Stimulated activated CD8-positive, alpha-beta memory T cell treated with anti-CD3 and anti-CD28 coated beads, Interleukin-15, amount 100 ng/mL, for 24 hours (primary cell): ENCODE measurements around the gene TGFBR2.
A peak's percentile ranks its signal among the peaks of the same experiment; 100 is the strongest.

Source experiments
- DNase-seq: peaks from one replicate; pipeline ENCODE4 v3.0.0-alpha.2; 2020; ENCODE audit warnings: low read depth

Gene TGFBR2

DNA sequence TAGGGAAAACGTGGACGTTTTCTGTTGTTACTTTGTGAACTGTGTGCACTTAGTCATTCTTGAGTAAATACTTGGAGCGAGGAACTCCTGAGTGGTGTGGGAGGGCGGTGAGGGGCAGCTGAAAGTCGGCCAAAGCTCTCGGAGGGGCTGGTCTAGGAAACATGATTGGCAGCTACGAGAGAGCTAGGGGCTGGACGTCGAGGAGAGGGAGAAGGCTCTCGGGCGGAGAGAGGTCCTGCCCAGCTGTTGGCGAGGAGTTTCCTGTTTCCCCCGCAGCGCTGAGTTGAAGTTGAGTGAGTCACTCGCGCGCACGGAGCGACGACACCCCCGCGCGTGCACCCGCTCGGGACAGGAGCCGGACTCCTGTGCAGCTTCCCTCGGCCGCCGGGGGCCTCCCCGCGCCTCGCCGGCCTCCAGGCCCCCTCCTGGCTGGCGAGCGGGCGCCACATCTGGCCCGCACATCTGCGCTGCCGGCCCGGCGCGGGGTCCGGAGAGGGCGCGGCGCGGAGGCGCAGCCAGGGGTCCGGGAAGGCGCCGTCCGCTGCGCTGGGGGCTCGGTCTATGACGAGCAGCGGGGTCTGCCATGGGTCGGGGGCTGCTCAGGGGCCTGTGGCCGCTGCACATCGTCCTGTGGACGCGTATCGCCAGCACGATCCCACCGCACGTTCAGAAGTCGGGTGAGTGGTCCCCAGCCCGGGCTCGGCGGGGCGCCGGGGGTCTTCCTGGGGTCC lies at the start of gene TGFBR2:
Gene TGFBR2 (plus strand): TSS at position 301 of the 731 bp plus-strand sequence. CDS start 283 bp downstream, at position 584.
- peak; percentile 60 for DNase-seq

- DNase-seq = no peak
Measured at GRCh38 chr3:30557746-30558303, 48.6 kb upstream of the TGFBR2 start.

- no peak for DNase-seq
Measured at GRCh38 chr3:30563956-30564355, 42.4 kb upstream of the TGFBR2 start.

DNA sequence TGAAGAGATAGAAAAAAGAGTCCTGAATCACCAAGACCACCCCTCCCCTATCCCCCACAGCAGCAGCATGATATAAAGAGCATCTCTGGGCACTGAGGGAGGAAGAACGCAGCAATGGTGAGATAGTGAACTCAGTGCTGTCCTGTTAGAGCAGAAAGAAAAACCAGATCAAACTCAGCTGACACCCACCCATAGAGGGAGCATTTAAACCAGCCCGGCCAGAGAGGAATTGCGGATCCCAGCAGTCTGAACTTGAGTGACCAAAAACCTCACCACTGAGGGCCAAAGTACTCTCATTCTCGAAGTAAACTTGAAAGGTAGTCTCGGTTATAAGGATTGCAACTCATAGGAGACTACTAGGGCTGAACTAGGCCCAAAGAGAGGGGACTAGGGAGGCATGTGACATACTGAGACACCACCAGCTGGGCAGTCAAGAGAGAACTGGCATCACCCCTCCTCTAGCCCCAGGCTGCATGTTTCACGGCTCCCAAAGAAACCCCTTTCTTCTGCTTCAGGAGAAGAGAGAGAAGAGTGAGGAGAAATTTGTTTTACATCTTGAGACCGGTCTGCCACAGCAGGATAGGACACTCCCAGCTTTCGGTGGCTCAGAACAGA lies 39.2 kb upstream of the TGFBR2 start:
- DNase-seq = no peak

DNA sequence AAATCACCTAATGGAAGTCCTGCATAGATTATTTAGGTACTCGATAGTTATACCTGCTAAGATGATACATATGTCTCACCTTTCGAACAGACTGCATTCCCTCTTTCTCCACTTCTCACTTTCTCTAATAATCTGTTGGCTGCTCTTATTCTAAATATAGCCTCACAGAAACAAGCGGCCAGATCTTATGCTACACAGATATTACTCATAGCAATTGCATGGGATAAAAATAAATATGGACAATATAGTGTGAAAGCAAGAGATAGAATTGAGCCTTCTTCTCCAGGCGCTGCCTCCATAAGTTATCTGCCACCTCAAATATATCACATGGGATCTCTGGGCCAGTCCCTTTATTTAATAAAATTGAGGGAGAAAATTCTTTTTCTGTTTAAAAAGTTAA lies 29.5 kb upstream of the TGFBR2 start:
- DNase-seq = no peak

DNA sequence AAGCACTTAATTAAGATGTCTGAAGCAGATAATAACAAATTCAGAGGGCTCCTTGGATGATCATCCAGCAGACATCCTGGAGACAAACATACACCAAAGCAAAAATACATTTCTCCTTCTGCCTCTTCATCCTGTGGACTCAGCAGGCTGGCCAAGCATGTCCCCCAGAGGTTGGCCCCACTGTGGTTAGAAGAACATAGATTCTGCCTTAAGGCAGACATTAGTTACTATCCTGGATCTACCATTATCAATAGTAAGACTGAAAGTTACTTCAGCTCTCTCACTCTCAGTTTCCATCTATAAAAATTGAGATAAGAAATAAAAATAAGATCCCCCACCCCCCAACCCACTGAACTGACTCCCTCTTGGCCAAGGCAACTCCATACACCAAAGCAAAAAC lies 28.6 kb upstream of the TGFBR2 start:
- DNase-seq = no peak

DNA sequence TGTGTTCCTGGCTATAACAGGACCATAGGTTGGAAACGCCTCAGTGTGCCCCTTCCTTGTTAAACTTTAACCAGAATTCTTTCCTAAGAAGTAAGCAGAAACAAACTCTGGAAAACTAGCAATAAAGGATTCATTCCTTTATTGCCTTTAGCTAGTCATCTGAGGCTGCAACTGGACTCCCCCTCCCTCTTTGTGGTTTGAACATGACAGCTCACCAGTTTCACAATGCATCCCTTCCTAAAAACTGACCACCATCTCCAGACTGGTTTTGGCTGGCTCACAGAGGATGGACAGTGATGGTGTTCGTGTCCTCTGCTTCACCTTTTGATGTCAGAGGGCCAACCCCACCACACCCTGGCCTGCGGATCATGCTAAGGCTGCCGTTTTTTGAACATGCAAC lies 27.9 kb upstream of the TGFBR2 start:
- DNase-seq = no peak

GRCh38 chr3:30578986-30579579 lies 27.3 kb upstream of the TGFBR2 start:
- DNase-seq = no peak

GRCh38 chr3:30581067-30581585 lies 25.3 kb upstream of the TGFBR2 start:
- DNase-seq = no peak

- DNase-seq = no peak
Measured at GRCh38 chr3:30581982-30582381, 24.4 kb upstream of the TGFBR2 start.

GRCh38 chr3:30583973-30584372 lies 22.4 kb upstream of the TGFBR2 start:
- no peak for DNase-seq

- no peak for DNase-seq
Measured at GRCh38 chr3:30585654-30586053, 20.7 kb upstream of the TGFBR2 start.

DNA sequence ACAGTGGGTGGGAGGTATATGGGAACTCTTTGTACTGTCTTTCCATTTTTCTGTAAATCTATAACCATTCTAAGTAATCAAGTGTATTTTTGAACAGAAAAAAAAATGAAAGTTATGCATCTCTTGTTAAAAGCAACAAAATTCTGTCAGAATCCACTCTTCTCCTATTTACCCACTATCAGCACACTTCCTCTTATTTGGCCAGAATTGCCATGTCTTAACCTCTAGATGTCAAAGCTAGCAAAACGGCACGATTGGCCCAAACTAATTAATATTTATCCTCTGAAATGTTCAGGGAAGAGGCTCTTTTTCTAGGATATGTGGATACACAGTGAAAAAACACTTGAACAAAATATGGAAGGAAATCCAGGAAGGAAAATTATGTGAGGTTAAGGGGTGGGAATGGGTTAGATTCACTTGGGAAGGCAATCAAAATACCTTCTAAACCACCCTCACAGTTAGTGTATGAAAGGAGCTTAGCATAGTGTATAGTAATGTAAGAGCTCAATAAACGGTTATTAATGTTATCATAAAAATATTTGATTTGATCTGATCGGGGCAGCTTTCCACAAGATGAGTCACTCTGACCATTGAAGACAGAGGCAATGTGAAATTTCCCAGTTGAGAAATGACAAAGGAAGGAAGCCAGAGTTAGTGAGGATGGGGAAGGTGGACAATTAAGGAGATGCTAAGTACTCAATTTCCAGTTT lies 20.1 kb upstream of the TGFBR2 start:
- no peak for DNase-seq

GRCh38 chr3:30586806-30587486 lies 19.5 kb upstream of the TGFBR2 start:
- no peak for DNase-seq

DNA sequence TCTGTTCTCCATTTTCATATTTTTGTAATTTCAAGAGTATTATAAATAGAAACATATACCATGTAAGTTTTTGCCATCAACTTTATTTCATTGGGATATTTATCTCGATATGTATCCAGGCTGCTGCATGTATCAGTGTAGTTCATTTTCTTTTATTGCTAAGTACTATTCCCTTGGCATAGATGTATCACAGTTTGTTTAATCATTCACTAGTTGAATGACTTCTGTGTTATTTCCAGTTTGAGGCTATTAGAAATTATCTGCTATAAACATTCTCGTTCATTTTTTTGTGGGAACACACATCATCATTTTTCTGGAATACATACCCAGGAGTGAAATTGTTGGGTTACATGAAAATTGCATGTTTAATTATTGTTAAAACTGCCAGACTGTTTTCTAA lies 18.5 kb upstream of the TGFBR2 start:
- no peak for DNase-seq

DNA sequence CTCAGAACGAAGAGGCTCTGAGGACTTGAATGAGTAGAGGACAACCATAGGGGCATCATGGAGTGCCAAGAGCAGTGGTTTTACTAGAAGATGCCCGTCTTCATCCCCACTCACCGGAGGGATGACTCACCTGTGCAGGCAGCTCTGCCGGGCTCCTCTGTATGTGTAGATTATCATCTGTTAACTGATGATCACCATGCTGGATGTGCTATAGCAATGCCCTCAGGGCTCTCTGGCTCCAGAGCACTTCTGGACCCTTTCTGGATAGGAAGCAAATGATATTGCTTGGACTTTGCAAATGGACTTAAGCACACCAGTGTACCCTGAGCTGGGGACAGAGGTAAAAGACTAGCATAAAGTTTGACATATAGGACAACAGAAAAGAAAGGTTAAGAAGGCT lies 10.2 kb upstream of the TGFBR2 start:
- DNase-seq = no peak

- no peak for DNase-seq
Measured at GRCh38 chr3:30597131-30597768, 9.2 kb upstream of the TGFBR2 start.

DNA sequence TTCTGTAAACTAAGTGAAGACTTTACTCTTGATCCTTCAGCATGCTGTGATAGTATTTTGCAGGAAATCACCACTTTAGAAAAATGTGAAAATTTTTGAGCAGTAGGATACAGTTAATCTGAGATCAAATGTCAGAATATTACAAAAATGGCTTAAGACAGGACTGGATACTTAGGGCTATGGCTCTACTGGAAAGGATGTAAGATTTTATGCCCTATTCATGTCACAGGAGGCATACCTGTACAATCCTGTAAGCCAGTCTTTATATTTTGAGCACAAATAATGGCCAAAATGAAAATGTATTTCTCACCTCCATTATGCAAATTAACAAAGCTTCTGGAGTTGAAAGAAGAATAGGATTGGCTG lies 8.6 kb upstream of the TGFBR2 start:
- no peak for DNase-seq

- DNase-seq = no peak
Measured at GRCh38 chr3:30598668-30599545, 7.5 kb upstream of the TGFBR2 start.

GRCh38 chr3:30600572-30600971 lies 5.8 kb upstream of the TGFBR2 start:
- DNase-seq = no peak
